Measurements from ENCODE around the gene UGT2B11.
"Not testable (repeated sequence)": the region's sequence is repeated elsewhere in the genome, so short reads cannot be mapped to it uniquely, and the experiment has no call there.

- TF ChIP-seq CTCF, POLR2A (IDR thresholded peaks at IDR 0.05): not testable (repeated sequence)
Measured at GRCh38 chr4:69242562-69243240, 28.2 kb upstream of the UGT2B11 start.
